ENCODE data around the gene AKT2.

DNA sequence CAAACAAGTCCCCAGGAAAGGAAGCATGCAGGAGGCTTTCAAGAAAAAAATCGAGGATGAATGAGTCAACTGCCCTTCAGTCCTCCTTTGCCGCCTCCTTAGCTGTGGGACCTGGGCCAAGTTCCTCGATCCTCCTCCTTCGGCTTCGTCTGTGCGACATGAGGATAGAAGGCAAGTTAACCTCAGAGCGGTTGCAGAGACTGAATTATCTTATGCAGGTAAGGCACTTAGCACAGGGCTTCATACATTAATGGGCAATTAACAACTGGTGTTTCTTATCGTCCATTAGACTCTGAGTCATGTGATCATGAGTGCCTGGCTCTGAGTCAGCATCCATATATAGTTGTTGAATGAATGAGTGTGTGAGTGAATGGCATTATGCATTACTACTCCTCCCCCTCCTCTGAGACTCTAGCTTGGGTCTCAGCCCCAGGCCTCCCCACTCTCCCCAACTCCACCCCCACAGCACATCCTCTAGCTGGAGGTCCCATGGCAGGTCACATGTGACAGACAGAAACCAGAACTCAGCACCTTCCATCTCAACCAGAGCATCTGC is 65.3 kb downstream of the AKT2 start:
- TF ChIP-seq EZH2 (IDR thresholded peaks at IDR 0.05; ENCODE audit: borderline replicate concordance, low read depth, low read length, poor library complexity, severe bottlenecking), result no peak
- TF ChIP-seq, protein P1, sequence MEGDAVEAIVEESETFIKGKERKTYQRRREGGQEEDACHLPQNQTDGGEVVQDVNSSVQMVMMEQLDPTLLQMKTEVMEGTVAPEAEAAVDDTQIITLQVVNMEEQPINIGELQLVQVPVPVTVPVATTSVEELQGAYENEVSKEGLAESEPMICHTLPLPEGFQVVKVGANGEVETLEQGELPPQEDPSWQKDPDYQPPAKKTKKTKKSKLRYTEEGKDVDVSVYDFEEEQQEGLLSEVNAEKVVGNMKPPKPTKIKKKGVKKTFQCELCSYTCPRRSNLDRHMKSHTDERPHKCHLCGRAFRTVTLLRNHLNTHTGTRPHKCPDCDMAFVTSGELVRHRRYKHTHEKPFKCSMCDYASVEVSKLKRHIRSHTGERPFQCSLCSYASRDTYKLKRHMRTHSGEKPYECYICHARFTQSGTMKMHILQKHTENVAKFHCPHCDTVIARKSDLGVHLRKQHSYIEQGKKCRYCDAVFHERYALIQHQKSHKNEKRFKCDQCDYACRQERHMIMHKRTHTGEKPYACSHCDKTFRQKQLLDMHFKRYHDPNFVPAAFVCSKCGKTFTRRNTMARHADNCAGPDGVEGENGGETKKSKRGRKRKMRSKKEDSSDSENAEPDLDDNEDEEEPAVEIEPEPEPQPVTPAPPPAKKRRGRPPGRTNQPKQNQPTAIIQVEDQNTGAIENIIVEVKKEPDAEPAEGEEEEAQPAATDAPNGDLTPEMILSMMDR (conservative IDR thresholded peaks at IDR 0.05; ENCODE audit: low read depth, low read length), result no peak
